Lower leg skin (tissue), 4 donors: ENCODE data around the gene DLGAP1. TPM values are rescaled to one million over a fixed set of nuclear protein-coding genes. Genes with fewer than 3 reads are reported as not detected.

Experiments used
- DNase-seq, 2 donors: peaks; one replicate each; pipeline ENCODE4 v3.0.0-alpha.2; 2019; ENCODE audit warnings: low spot score in 2 of 2
- H3K4me3 ChIP-seq: fragments of 200-600 bp; sonication (generic); 2 replicates; pipeline ENCODE4 v1.5.1; 2017; ENCODE audit warnings: mild to moderate bottlenecking, low read depth; ENCODE audit not compliant: poor library complexity, severe bottlenecking
- POLR2A ChIP-seq, 2 donors: fragments of 450-650 bp; IDR thresholded peaks; one replicate each; pipeline ENCODE4 v1.6.1; 2016 to 2017; ENCODE audit warnings: antibody characterized with exemption in 2 of 2, mild to moderate bottlenecking in 1 of 2, moderate library complexity in 1 of 2
- WGBS, 2 donors: methylation state at CpG; one replicate each; pipeline ENCODE4 v1.1.5; 2018; 5-methylcytosine and 5-hydroxymethylcytosine counted together
- intact Hi-C: fragments of 100-400 bp; cut with DNase I; formaldehyde crosslinking; loops from one replicate; pipeline ENCODE4 v1.15.0; 2023; ENCODE audit warnings: low total_unique reads
- total RNA-seq, 4 donors: library from RNA; depleted of rRNA; stranded (reverse); fragments of >200 nt; gene quantifications; one replicate each; pipeline ENCODE4 v1.1.0, GENCODE V29; 2016
- TF ChIP-seq, protein P1 (sequence below), 3 donors: fragments of 450-650 bp; IDR thresholded peaks; one replicate each; pipeline ENCODE4 v1.5.1; 2016; ENCODE audit warnings: antibody characterized with exemption in 3 of 3, mild to moderate bottlenecking in 3 of 3, moderate library complexity in 2 of 3

Gene DLGAP1
- total RNA-seq, 4 donors from 2014 or later: 0.34 to 1.3 (median 0.82) TPM

DNA sequence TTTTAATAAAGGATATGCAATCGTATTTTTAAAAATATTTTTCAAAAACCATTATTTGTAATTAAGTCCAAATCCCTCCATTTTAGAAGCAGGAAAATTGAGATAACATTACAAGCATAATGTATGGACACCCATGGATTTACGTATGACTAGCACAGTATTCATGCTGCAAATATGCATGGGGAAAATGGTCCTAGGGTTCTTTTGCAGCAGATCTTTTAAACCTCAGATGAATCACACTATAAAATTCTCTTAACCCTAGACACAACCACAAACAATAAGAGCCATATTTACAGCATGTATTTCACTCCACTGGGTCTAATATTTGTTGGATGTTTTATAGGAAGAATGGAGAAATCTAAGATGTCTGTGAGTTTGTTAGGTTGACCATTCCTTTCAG lies 551.8 kb downstream of the DLGAP1 start:
- H3K4me3 ChIP-seq: no peak overlapping the region
- intact Hi-C loops: no loop called here
- WGBS, 2 donors: 71 to 72% methylated on average over 2 of the region's 2 CpGs
- TF ChIP-seq, protein P1, sequence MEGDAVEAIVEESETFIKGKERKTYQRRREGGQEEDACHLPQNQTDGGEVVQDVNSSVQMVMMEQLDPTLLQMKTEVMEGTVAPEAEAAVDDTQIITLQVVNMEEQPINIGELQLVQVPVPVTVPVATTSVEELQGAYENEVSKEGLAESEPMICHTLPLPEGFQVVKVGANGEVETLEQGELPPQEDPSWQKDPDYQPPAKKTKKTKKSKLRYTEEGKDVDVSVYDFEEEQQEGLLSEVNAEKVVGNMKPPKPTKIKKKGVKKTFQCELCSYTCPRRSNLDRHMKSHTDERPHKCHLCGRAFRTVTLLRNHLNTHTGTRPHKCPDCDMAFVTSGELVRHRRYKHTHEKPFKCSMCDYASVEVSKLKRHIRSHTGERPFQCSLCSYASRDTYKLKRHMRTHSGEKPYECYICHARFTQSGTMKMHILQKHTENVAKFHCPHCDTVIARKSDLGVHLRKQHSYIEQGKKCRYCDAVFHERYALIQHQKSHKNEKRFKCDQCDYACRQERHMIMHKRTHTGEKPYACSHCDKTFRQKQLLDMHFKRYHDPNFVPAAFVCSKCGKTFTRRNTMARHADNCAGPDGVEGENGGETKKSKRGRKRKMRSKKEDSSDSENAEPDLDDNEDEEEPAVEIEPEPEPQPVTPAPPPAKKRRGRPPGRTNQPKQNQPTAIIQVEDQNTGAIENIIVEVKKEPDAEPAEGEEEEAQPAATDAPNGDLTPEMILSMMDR (IDR thresholded peaks at IDR 0.05): no peak
- TF ChIP-seq POLR2A (IDR thresholded peaks at IDR 0.05): no peak
- no peak for DNase-seq

GRCh38 chr18:3902676-3903075 lies 552.4 kb downstream of the DLGAP1 start:
- intact Hi-C loops: no loop called here
- TF ChIP-seq, protein P1 (IDR thresholded peaks at IDR 0.05): no peak
- TF ChIP-seq POLR2A (IDR thresholded peaks at IDR 0.05): no peak
- WGBS, 2 donors: 89 to 94% methylated on average over 2 of the region's 2 CpGs
- no peak overlapping the region for H3K4me3 ChIP-seq
- no peak for DNase-seq

DNA sequence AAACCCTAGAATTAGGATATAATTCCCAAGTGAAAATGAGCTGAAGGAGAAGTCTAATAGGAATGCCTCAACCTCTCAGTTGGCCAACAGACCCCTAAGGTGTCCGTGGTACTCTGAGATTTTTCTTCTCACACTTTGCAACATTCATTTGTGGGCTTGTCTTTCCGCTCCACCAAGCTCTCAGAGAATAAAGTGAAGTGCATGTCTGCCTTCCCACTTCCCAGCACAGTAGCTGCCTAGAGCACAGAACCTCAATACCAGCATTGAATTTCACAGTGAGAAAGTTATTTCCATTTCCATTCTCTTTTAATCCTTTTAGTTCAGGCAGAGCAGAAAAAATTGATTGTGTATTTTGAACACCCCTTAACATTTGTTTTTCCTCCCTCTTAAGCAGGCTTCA lies 553.3 kb downstream of the DLGAP1 start:
- intact Hi-C loops: no loop called here
- no peak for DNase-seq
- H3K4me3 ChIP-seq: no peak overlapping the region
- 88 to 89% methylated on average over 2 of the region's 2 CpGs for WGBS, 2 donors
- TF ChIP-seq, protein P1 (IDR thresholded peaks at IDR 0.05): no peak
- no peak for TF ChIP-seq POLR2A (IDR thresholded peaks at IDR 0.05)

- no peak overlapping the region for H3K4me3 ChIP-seq
- WGBS, 2 donors: 86 to 90% methylated on average over 8 of the region's 8 CpGs
- intact Hi-C loops: no loop called here
- no peak for TF ChIP-seq POLR2A (IDR thresholded peaks at IDR 0.05)
- TF ChIP-seq, protein P1 (IDR thresholded peaks at IDR 0.05): no peak
- DNase-seq: no peak
Measured at GRCh38 chr18:3901042-3901441, 554.1 kb downstream of the DLGAP1 start.

GRCh38 chr18:3900327-3900726 lies 554.8 kb downstream of the DLGAP1 start:
- 72 to 78% methylated on average over 2 of the region's 2 CpGs for WGBS, 2 donors

More at GRCh38 chr18:3900327-3900726, 554.8 kb downstream of the DLGAP1 start:
- no peak for DNase-seq
- no peak for TF ChIP-seq POLR2A (IDR thresholded peaks at IDR 0.05)
- TF ChIP-seq, protein P1 (IDR thresholded peaks at IDR 0.05): no peak
- intact Hi-C loops: no loop called here
- H3K4me3 ChIP-seq: no peak overlapping the region
